LNCAP (cell line): Measurements from ENCODE around the gene ITLN1.

Experiments
- CTCF ChIP-seq: fragments of 450-650 bp; IDR thresholded peaks from 2 replicates; pipeline ENCODE4 v1.5.1; 2017; ENCODE audit warnings: mild to moderate bottlenecking

The ITLN1 gene

GRCh38 chr1:160862203-160863060 is 22.5 kb downstream of the ITLN1 start, which contains the start of gene CD244:
Gene CD244, minus strand, starts transcription at chr1:160862887. Its CDS starts 210 bp downstream, at chr1:160862677.
- no peak for TF ChIP-seq CTCF

DNA sequence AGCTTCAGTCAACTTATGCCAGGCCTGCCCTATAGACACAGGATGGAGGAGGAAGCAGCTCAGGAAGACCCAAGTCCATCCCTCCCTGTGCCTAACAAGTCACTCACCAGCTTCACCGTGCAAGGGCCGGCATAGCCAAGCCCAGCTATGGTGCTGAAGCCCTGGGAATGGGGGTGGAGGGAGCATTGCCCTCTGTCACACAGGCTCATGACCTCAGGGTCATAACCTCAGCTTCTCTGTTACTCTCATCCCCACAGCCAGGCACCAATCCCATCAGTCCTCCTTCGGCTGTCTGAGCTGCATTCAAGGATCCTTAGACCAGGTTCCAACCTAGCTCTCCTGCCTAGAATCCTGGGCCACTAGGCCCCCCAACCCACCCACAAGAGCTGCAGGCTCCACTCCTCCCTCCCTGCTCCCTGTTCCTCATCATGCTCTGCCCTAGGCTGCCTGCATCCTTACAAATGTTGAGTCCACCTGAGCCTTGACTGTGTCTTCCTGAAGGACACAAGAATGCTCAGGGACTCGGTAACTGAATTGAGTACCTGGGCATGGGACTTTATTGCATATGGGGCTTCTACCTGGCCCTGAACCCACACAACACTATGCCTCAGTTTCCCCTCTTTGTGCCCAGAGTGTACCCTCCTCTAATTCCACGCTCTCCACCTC is 24.0 kb downstream of the ITLN1 start:
- no peak for TF ChIP-seq CTCF

- TF ChIP-seq CTCF = no peak
Measured at GRCh38 chr1:160859166-160859565, 25.8 kb downstream of the ITLN1 start.

- TF ChIP-seq CTCF = no peak
Measured at GRCh38 chr1:160858507-160858906, 26.5 kb downstream of the ITLN1 start.

DNA sequence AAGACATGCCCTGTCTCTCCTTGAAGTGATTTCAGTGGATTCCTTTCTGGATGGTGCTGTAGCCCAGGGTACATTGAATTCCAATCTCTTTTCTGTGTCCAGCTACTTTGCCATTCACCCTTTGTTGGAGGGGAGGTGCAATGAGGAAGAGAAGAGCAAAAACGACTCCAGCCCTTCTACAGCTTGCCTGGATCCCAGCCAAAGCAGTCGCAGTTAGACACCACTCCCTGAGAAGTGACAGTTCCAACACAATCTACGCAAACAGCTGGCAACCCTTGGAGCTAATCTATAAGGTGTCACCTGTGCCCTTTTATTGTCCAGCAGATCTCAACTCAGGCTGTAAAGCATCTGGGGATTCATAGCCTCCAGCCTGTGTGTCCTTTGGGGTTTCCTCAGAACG is 26.9 kb downstream of the ITLN1 start:
- no peak for TF ChIP-seq CTCF

- no peak for TF ChIP-seq CTCF
Measured at GRCh38 chr1:160855181-160855981, 29.6 kb downstream of the ITLN1 start.

- no peak for TF ChIP-seq CTCF
Measured at GRCh38 chr1:160853754-160854153, 31.2 kb downstream of the ITLN1 start.
